Mesendoderm (in vitro differentiated cells): ENCODE measurements around the gene ERGIC2.

ENCODE experiments used
- DNase-seq: peaks from one replicate; pipeline ENCODE4 v3.0.0; 2013
- H2AK5ac ChIP-seq: 2 replicates; pipeline ENCODE4 v1.6.1; 2013; ENCODE audit warnings: low read length, inconsistent platforms
- H2BK120ac ChIP-seq: 2 replicates; pipeline ENCODE4 v1.6.1; 2013; ENCODE audit warnings: low read depth, mild to moderate bottlenecking, low read length, moderate library complexity, mixed read lengths
- H2BK15ac ChIP-seq: replicated peaks from 2 replicates; pipeline ENCODE4 v1.6.1; 2013; ENCODE audit warnings: low read depth, mild to moderate bottlenecking, moderate library complexity
- H2BK5ac ChIP-seq: 2 replicates; pipeline ENCODE4 v1.6.1; 2013; ENCODE audit warnings: low read length, inconsistent platforms
- H3K18ac ChIP-seq: 2 replicates; pipeline ENCODE4 v1.6.1; 2013; ENCODE audit warnings: mild to moderate bottlenecking, low read length, mixed read lengths
- H3K23ac ChIP-seq: one replicate; pipeline ENCODE4 v1.6.1; 2013; ENCODE audit warnings: low read length
- H3K27ac ChIP-seq: 2 replicates; pipeline ENCODE4 v1.5.1; 2013; ENCODE audit warnings: low read depth, mild to moderate bottlenecking, inconsistent platforms, low read length, moderate library complexity
- H3K27me3 ChIP-seq: 2 replicates; pipeline ENCODE4 v1.6.1; 2013; ENCODE audit warnings: low read length, control low read depth, mild to moderate bottlenecking, inconsistent platforms; ENCODE audit not compliant: insufficient read depth, poor library complexity
- H3K36me3 ChIP-seq: 2 replicates; pipeline ENCODE4 v1.6.1; 2013; ENCODE audit warnings: low read length, inconsistent platforms; ENCODE audit not compliant: control insufficient read depth, insufficient read depth
- H3K4ac ChIP-seq: one replicate; pipeline ENCODE4 v1.6.1; 2013; ENCODE audit warnings: low read depth, mild to moderate bottlenecking, low read length, moderate library complexity
- H3K4me1 ChIP-seq: 2 replicates; pipeline ENCODE4 v1.6.1; 2013; ENCODE audit warnings: low read depth, low read length, inconsistent platforms; ENCODE audit not compliant: control insufficient read depth
- H3K4me2 ChIP-seq: 2 replicates; pipeline ENCODE4 v1.6.1; 2013; ENCODE audit warnings: low read length
- H3K4me3 ChIP-seq: 2 replicates; pipeline ENCODE4 v1.5.1; 2013; ENCODE audit warnings: mild to moderate bottlenecking, low read length
- H3K56ac ChIP-seq: one replicate; pipeline ENCODE4 v1.6.1; 2013; ENCODE audit warnings: low read length
- H3K79me1 ChIP-seq: 2 replicates; pipeline ENCODE4 v1.6.1; 2013; ENCODE audit warnings: low read length, inconsistent platforms
- H3K79me2 ChIP-seq: 2 replicates; pipeline ENCODE4 v1.6.1; 2013; ENCODE audit warnings: mild to moderate bottlenecking, low read length; ENCODE audit not compliant: control insufficient read depth, insufficient read depth
- H3K9ac ChIP-seq: 2 replicates; pipeline ENCODE4 v1.6.1; 2013; ENCODE audit warnings: low read length, inconsistent platforms
- H4K5ac ChIP-seq: one replicate; pipeline ENCODE4 v1.6.1; 2013; ENCODE audit warnings: low read length
- H4K8ac ChIP-seq: one replicate; pipeline ENCODE4 v1.6.1; 2013; ENCODE audit warnings: low read depth, mild to moderate bottlenecking, control low read depth, low read length, moderate library complexity
- WGBS: extraction: QIAGEN DNeasy Blood & Tissue Kit; methylation state at CpG from one replicate; pipeline ENCODE4 v1.1.7; 2013; ENCODE audit warnings: low lambda C conversion rate, missing lambda C conversion rate; ENCODE audit not compliant: insufficient coverage; ENCODE audit errors: extremely low coverage; 5-methylcytosine and 5-hydroxymethylcytosine counted together

Gene ERGIC2

GRCh38 chr12:29426498-29426897 lies 45.5 kb upstream of the ERGIC2 start:
- H4K8ac ChIP-seq: no peak overlapping the region
- H3K79me2 ChIP-seq: no peaks in the 10 kb centered on the region
- no peak overlapping the region for H2BK120ac ChIP-seq
- H3K4ac ChIP-seq: no peak overlapping the region
- no CpG with 5 or more reads among the region's 2 CpGs for WGBS
- H2AK5ac ChIP-seq: no peak overlapping the region
- H2BK5ac ChIP-seq: no peak overlapping the region
- DNase-seq: no peak
- no peaks in the 10 kb centered on the region for H3K4me1 ChIP-seq
- H3K27me3 ChIP-seq: no peaks in the 10 kb centered on the region
- no peak overlapping the region for H3K4me2 ChIP-seq
- no peaks in the 10 kb centered on the region for H3K79me1 ChIP-seq
- no peak overlapping the region for H2BK15ac ChIP-seq
- no peak overlapping the region for H3K27ac ChIP-seq
- no peaks in the 10 kb centered on the region for H3K36me3 ChIP-seq
- no peak overlapping the region for H3K56ac ChIP-seq
- H3K9ac ChIP-seq: no peak overlapping the region
- no peak overlapping the region for H4K5ac ChIP-seq
- no peak overlapping the region for H3K18ac ChIP-seq
- no peak overlapping the region for H3K23ac ChIP-seq
- no peak overlapping the region for H3K4me3 ChIP-seq

DNA sequence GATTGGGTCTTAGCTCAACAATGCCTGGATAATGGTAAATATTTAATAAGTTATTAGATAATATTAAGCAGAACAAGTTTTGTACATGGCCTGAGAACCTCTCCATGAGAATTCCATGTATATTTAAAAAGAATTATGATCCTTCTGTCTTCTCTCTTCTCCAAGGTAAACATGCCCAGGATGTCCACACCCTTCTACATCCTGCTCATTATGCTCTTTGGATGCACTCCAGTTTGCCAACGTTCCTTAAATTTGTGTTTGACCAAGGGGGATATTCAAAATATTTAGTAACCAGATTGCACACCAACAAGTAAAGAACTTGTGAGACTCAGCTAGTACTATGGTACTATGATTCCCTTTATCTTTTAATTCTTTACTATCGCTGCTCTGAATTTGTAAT lies 44.8 kb upstream of the ERGIC2 start:
- Histone ChIP-seq H4K5ac (no peak overlapping the region), H3K79me2 (no peaks in the 10 kb centered on the region), H3K4me2 (no peak overlapping the region), H2BK15ac (no peak overlapping the region), H3K36me3 (no peaks in the 10 kb centered on the region), H3K56ac (no peak overlapping the region), H3K27ac (no peak overlapping the region), H2AK5ac (no peak overlapping the region), H3K4ac (no peak overlapping the region), H2BK5ac (no peak overlapping the region), H3K79me1 (no peaks in the 10 kb centered on the region), H3K4me3 (no peak overlapping the region), H3K9ac (no peak overlapping the region), H4K8ac (no peak overlapping the region), H3K4me1 (no peaks in the 10 kb centered on the region), H3K23ac (no peak overlapping the region), H3K27me3 (no peaks in the 10 kb centered on the region), H2BK120ac (no peak overlapping the region), H3K18ac (no peak overlapping the region)
- WGBS: no CpG with 5 or more reads among the region's 2 CpGs
- DNase-seq: no peak

DNA sequence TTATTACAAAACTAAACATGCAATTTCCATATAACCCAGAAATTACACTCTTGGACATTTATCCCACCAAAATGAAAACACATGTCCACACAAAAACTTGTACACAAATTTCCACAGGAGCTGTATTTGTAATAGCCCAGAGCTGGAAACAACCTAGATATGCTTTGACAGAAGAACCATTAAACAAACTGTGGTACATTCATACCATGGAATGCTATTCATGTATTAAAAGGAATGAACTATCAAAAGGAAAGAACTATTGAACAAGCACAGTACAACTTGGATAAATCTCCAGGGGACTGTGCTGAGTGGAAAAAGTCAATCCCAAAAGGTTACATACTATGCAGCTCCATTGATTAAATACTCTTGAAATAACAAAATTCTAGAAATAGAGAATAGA lies 35.8 kb upstream of the ERGIC2 start:
- Histone ChIP-seq H3K79me2 (no peaks in the 10 kb centered on the region), H3K36me3 (no peaks in the 10 kb centered on the region), H3K56ac (no peak overlapping the region), H2BK120ac (no peak overlapping the region), H2BK15ac (no peak overlapping the region), H3K23ac (no peak overlapping the region), H3K4me1 (no peaks in the 10 kb centered on the region), H4K8ac (no peak overlapping the region), H3K27me3 (no peaks in the 10 kb centered on the region), H3K79me1 (no peaks in the 10 kb centered on the region), H3K27ac (no peak overlapping the region), H2AK5ac (no peak overlapping the region), H3K4me3 (no peak overlapping the region), H4K5ac (no peak overlapping the region), H2BK5ac (no peak overlapping the region), H3K4ac (no peak overlapping the region), H3K9ac (no peak overlapping the region), H3K4me2 (no peak overlapping the region), H3K18ac (no peak overlapping the region)
- DNase-seq: no peak

DNA sequence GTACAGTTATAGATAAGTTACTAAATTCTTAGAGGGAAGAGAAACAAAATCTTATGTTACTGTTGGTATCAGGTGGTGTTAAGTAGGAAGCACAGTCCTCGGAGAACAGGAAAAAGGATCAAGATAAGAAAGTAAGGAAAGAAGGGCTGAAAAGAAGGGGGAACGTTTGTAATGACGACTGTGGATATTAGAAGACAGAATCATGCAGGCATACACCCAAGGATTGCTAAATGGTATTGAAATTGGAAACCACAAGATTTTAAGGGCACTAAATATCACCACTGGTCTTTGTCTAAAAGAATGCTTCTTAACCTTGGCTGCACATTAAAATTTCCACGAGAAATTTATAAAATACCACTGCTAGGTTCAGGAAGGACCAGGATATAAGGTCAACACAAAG lies 34.1 kb upstream of the ERGIC2 start:
- no peak for DNase-seq
- Histone ChIP-seq H3K4ac (no peak overlapping the region), H3K4me3 (no peak overlapping the region), H3K4me1 (no peaks in the 10 kb centered on the region), H3K27ac (no peak overlapping the region), H3K27me3 (no peaks in the 10 kb centered on the region), H2AK5ac (no peak overlapping the region), H2BK5ac (no peak overlapping the region), H3K23ac (no peak overlapping the region), H3K79me1 (no peaks in the 10 kb centered on the region), H3K4me2 (no peak overlapping the region), H3K36me3 (no peaks in the 10 kb centered on the region), H3K56ac (no peak overlapping the region), H3K9ac (no peak overlapping the region), H3K18ac (no peak overlapping the region), H3K79me2 (no peaks in the 10 kb centered on the region), H4K5ac (no peak overlapping the region), H4K8ac (no peak overlapping the region), H2BK120ac (no peak overlapping the region), H2BK15ac (no peak overlapping the region)
- WGBS: no CpG with 5 or more reads among the region's 4 CpGs

GRCh38 chr12:29414368-29414767 lies 33.4 kb upstream of the ERGIC2 start:
- Histone ChIP-seq H3K4ac (no peak overlapping the region), H3K23ac (no peak overlapping the region), H2BK5ac (no peak overlapping the region), H3K9ac (no peak overlapping the region), H2BK15ac (no peak overlapping the region), H3K18ac (no peak overlapping the region), H3K79me2 (no peaks in the 10 kb centered on the region), H2BK120ac (no peak overlapping the region), H3K4me1 (no peaks in the 10 kb centered on the region), H3K56ac (no peak overlapping the region), H4K8ac (no peak overlapping the region), H3K27me3 (no peaks in the 10 kb centered on the region), H2AK5ac (no peak overlapping the region), H3K4me3 (no peak overlapping the region), H3K36me3 (no peaks in the 10 kb centered on the region), H3K79me1 (no peaks in the 10 kb centered on the region), H3K4me2 (no peak overlapping the region), H4K5ac (no peak overlapping the region), H3K27ac (no peak overlapping the region)
- DNase-seq: no peak

- no peak overlapping the region for H4K8ac ChIP-seq
- H3K79me1 ChIP-seq: no peaks in the 10 kb centered on the region
- no peak overlapping the region for H2AK5ac ChIP-seq
- H3K4me2 ChIP-seq: no peak overlapping the region
- no peak overlapping the region for H3K4me3 ChIP-seq
- H3K4me1 ChIP-seq: no peaks in the 10 kb centered on the region
- WGBS: no CpG with 5 or more reads among the region's 4 CpGs
- H3K9ac ChIP-seq: no peak overlapping the region
- no peak overlapping the region for H2BK120ac ChIP-seq
- H2BK15ac ChIP-seq: no peak overlapping the region
- H4K5ac ChIP-seq: no peak overlapping the region
- H3K56ac ChIP-seq: no peak overlapping the region
- no peaks in the 10 kb centered on the region for H3K79me2 ChIP-seq
- no peak overlapping the region for H3K18ac ChIP-seq
- H3K36me3 ChIP-seq: no peaks in the 10 kb centered on the region
- DNase-seq: no peak
- no peaks in the 10 kb centered on the region for H3K27me3 ChIP-seq
- no peak overlapping the region for H3K23ac ChIP-seq
- H3K27ac ChIP-seq: no peak overlapping the region
- H3K4ac ChIP-seq: no peak overlapping the region
- no peak overlapping the region for H2BK5ac ChIP-seq
Measured at GRCh38 chr12:29405561-29405960, 24.6 kb upstream of the ERGIC2 start.
